PFSK-1 (cell line): ENCODE data around the gene STXBP5.

Experiments used
- POLR2AphosphoS5 ChIP-seq: IDR thresholded peaks from 2 replicates; pipeline ENCODE4 v1.6.1; 2012; ENCODE audit warnings: low read depth, mild to moderate bottlenecking, control low read depth, low read length, moderate library complexity
- REST ChIP-seq, 2 experiments: IDR thresholded peaks; 2 replicates each; pipeline versions ENCODE4 v1.6.1 to v1.8.0; 2011 to 2012; ENCODE audit warnings: low read depth in 2 of 2, low read length in 2 of 2, control low read depth in 1 of 2, inconsistent platforms in 1 of 2, mild to moderate bottlenecking in 1 of 2, moderate library complexity in 1 of 2; ENCODE audit not compliant: insufficient read depth in 1 of 2

- no peak for TF ChIP-seq POLR2AphosphoS5
- TF ChIP-seq REST (IDR thresholded peaks at IDR 0.05; ENCODE audit: insufficient read depth in 1 of 2, low read depth in 2 of 2, low read length in 2 of 2): no peak
These were observed 23.6 kb downstream of the STXBP5 start for GRCh38 chr6:147227770-147228320.
